Astrocyte (in vitro differentiated cells and primary cell): Measurements from ENCODE around the gene SENP2. TPM values are rescaled to one million over a fixed set of nuclear protein-coding genes. Genes with fewer than 3 reads are reported as not detected.

Experiments used
- DNase-seq: peaks from one replicate; pipeline ENCODE4 v3.0.0-alpha.2; 2010; ENCODE audit warnings: low read depth
- FAIRE-seq: peaks from 2 replicates; lab custom pipeline; 2011; peaks lifted over from hg19 to GRCh38; lab: Jason Lieb, UNC
- H2AFZ ChIP-seq: 2 replicates; pipeline ENCODE4 v1.6.0; 2012; ENCODE audit warnings: low read depth, low read length, inconsistent platforms
- H3K27ac ChIP-seq: 2 replicates; pipeline ENCODE4 v1.5.1; 2011; ENCODE audit warnings: low read depth, low read length, inconsistent platforms
- H3K27me3 ChIP-seq: 2 replicates; pipeline ENCODE4 v1.6.0; 2011; ENCODE audit warnings: low read length, inconsistent platforms; ENCODE audit not compliant: insufficient read depth
- H3K36me3 ChIP-seq: 2 replicates; pipeline ENCODE4 v1.5.1; 2011; ENCODE audit warnings: low read length, inconsistent platforms; ENCODE audit not compliant: insufficient read depth
- H3K4me1 ChIP-seq: 2 replicates; pipeline ENCODE4 v1.5.1; 2011; ENCODE audit warnings: low read length, inconsistent platforms; ENCODE audit not compliant: insufficient read depth
- H3K4me2 ChIP-seq: 2 replicates; pipeline ENCODE4 v1.6.0; 2012; ENCODE audit warnings: low read length, inconsistent platforms
- H3K4me3 ChIP-seq: 2 replicates; pipeline ENCODE4 v1.5.1; 2011; ENCODE audit warnings: low read depth, mild to moderate bottlenecking, low read length, inconsistent platforms; ENCODE audit not compliant: insufficient read depth
- H3K79me2 ChIP-seq: 2 replicates; pipeline ENCODE4 v1.6.0; 2012; ENCODE audit warnings: mild to moderate bottlenecking, low read length, inconsistent platforms; ENCODE audit not compliant: insufficient read depth
- H3K9ac ChIP-seq: 2 replicates; pipeline ENCODE4 v1.6.0; 2012; ENCODE audit warnings: mild to moderate bottlenecking, low read length, inconsistent platforms
- H3K9me3 ChIP-seq: 2 replicates; pipeline ENCODE4 v1.5.1; 2012; ENCODE audit warnings: low read depth, mild to moderate bottlenecking, low read length, inconsistent platforms; ENCODE audit not compliant: insufficient read depth
- H4K20me1 ChIP-seq: 2 replicates; pipeline ENCODE4 v1.6.0; 2012; ENCODE audit warnings: low read length, inconsistent platforms; ENCODE audit not compliant: insufficient read depth
- H3K27ac Mint-ChIP-seq: one replicate; pipeline ENCODE4 v1.8.0; 2021; ENCODE audit warnings: mild to moderate bottlenecking, mixed read lengths; ENCODE audit not compliant: unreplicated experiment
- H3K27me3 Mint-ChIP-seq: one replicate; pipeline ENCODE4 v1.8.0; 2021; ENCODE audit warnings: low read depth, mixed read lengths; ENCODE audit not compliant: unreplicated experiment
- H3K36me3 Mint-ChIP-seq: one replicate; pipeline ENCODE4 v1.8.0; 2021; ENCODE audit warnings: low read depth, mixed read lengths; ENCODE audit not compliant: unreplicated experiment
- H3K4me1 Mint-ChIP-seq: one replicate; pipeline ENCODE4 v1.8.0; 2021; ENCODE audit warnings: low read depth, mixed read lengths; ENCODE audit not compliant: unreplicated experiment
- H3K4me3 Mint-ChIP-seq: one replicate; pipeline ENCODE4 v1.8.0; 2021; ENCODE audit warnings: mild to moderate bottlenecking, moderate library complexity, mixed read lengths; ENCODE audit not compliant: unreplicated experiment
- H3K9me3 Mint-ChIP-seq: one replicate; pipeline ENCODE4 v1.8.0; 2021; ENCODE audit warnings: mild to moderate bottlenecking, mixed read lengths; ENCODE audit not compliant: unreplicated experiment
- EZH2 ChIP-seq: IDR thresholded peaks from 2 replicates; pipeline ENCODE4 v1.6.1; 2012; ENCODE audit warnings: mild to moderate bottlenecking, low read length, inconsistent platforms; ENCODE audit not compliant: insufficient read depth
- total RNA-seq: library from RNA; stranded (reverse); gene quantifications from 2 replicates; pipeline ENCODE4 v1.2.1, GENCODE V29; 2021
- TF ChIP-seq, protein P1 (sequence below): IDR thresholded peaks from 2 replicates; pipeline ENCODE4 v1.5.1; 2011; ENCODE audit warnings: low read depth, mild to moderate bottlenecking, inconsistent platforms, low read length, moderate library complexity; ENCODE audit not compliant: insufficient read depth

SENP2 gene
- total RNA-seq, 1 donor from 2014 or later = 44.1 TPM

GRCh38 chr3:185606196-185606595, 20.1 kb downstream of the SENP2 start:
- no peak overlapping the region for H3K9ac ChIP-seq
- H3K36me3 ChIP-seq = peaks cover 21% of the 10 kb centered on the region
- no peaks in the 10 kb centered on the region for H3K9me3 ChIP-seq
- H3K27me3 Mint-ChIP-seq = no peaks in the 10 kb centered on the region
- peaks cover 9% of the 10 kb centered on the region for H4K20me1 ChIP-seq
- no peak overlapping the region for H3K27ac Mint-ChIP-seq
- no peak overlapping the region for H3K4me2 ChIP-seq
- no peak for FAIRE-seq
- H3K9me3 Mint-ChIP-seq = no peaks in the 10 kb centered on the region
- no peak overlapping the region for H3K4me3 Mint-ChIP-seq
- H3K4me1 Mint-ChIP-seq = peaks cover 8% of the 10 kb centered on the region
- no peak for TF ChIP-seq EZH2
- TF ChIP-seq, protein P1, sequence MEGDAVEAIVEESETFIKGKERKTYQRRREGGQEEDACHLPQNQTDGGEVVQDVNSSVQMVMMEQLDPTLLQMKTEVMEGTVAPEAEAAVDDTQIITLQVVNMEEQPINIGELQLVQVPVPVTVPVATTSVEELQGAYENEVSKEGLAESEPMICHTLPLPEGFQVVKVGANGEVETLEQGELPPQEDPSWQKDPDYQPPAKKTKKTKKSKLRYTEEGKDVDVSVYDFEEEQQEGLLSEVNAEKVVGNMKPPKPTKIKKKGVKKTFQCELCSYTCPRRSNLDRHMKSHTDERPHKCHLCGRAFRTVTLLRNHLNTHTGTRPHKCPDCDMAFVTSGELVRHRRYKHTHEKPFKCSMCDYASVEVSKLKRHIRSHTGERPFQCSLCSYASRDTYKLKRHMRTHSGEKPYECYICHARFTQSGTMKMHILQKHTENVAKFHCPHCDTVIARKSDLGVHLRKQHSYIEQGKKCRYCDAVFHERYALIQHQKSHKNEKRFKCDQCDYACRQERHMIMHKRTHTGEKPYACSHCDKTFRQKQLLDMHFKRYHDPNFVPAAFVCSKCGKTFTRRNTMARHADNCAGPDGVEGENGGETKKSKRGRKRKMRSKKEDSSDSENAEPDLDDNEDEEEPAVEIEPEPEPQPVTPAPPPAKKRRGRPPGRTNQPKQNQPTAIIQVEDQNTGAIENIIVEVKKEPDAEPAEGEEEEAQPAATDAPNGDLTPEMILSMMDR = no peak
- no peak overlapping the region for H2AFZ ChIP-seq
- H3K79me2 ChIP-seq = no peaks in the 10 kb centered on the region
- peaks cover 10% of the 10 kb centered on the region for H3K36me3 Mint-ChIP-seq
- H3K27ac ChIP-seq = no peak overlapping the region
- H3K27me3 ChIP-seq = no peaks in the 10 kb centered on the region
- H3K4me3 ChIP-seq = no peak overlapping the region
- H3K4me1 ChIP-seq = no peaks in the 10 kb centered on the region
- no peak for DNase-seq

- FAIRE-seq (no peak), DNase-seq (no peak)
- H3K4me1 Mint-ChIP-seq = no peaks in the 10 kb centered on the region
- H3K36me3 Mint-ChIP-seq = peaks cover 4% of the 10 kb centered on the region
- Histone ChIP-seq H3K9me3 (no peaks in the 10 kb centered on the region), H3K9ac (no peak overlapping the region), H3K27me3 (no peaks in the 10 kb centered on the region), H3K4me3 (no peak overlapping the region), H3K27ac (no peak overlapping the region), H3K36me3 (peaks cover 38% of the 10 kb centered on the region), H4K20me1 (no peaks in the 10 kb centered on the region), H3K79me2 (no peaks in the 10 kb centered on the region), H2AFZ (no peak overlapping the region), H3K4me1 (no peaks in the 10 kb centered on the region), H3K4me2 (no peak overlapping the region)
- TF ChIP-seq EZH2 = no peak
- TF ChIP-seq, protein P1 = no peak
- H3K27me3 Mint-ChIP-seq = no peaks in the 10 kb centered on the region
- no peak overlapping the region for H3K27ac Mint-ChIP-seq
- no peaks in the 10 kb centered on the region for H3K9me3 Mint-ChIP-seq
- H3K4me3 Mint-ChIP-seq = no peak overlapping the region
These were observed 26.9 kb downstream of the SENP2 start for GRCh38 chr3:185613016-185613415.

GRCh38 chr3:185623939-185624665, 38.0 kb downstream of the SENP2 start:
- no peaks in the 10 kb centered on the region for H3K9me3 Mint-ChIP-seq
- H3K36me3 ChIP-seq = peaks cover 6% of the 10 kb centered on the region

More at GRCh38 chr3:185623939-185624665, 38.0 kb downstream of the SENP2 start:
- Mint-ChIP-seq H3K4me3 (no peak overlapping the region), H3K27me3 (no peaks in the 10 kb centered on the region), H3K4me1 (no peaks in the 10 kb centered on the region), H3K36me3 (peaks cover 2% of the 10 kb centered on the region), H3K27ac (no peak overlapping the region)
- DNase-seq = no peak
- Histone ChIP-seq H3K79me2 (no peaks in the 10 kb centered on the region), H3K9ac (no peak overlapping the region), H3K27ac (no peak overlapping the region), H4K20me1 (no peaks in the 10 kb centered on the region), H3K9me3 (no peaks in the 10 kb centered on the region), H3K4me2 (no peak overlapping the region), H3K27me3 (no peaks in the 10 kb centered on the region), H3K4me1 (no peaks in the 10 kb centered on the region), H2AFZ (no peak overlapping the region), H3K4me3 (no peak overlapping the region)
- FAIRE-seq = no peak
- TF ChIP-seq, protein P1 = no peak
- no peak for TF ChIP-seq EZH2
